Ovary (tissue), 9 donors: ENCODE measurements around the gene BEST2. TPM values are rescaled to one million over a fixed set of nuclear protein-coding genes. Genes with fewer than 3 reads are reported as not detected.
A peak's percentile ranks its signal among the peaks of the same experiment; 100 is the strongest.

Experiments
- DNase-seq, 5 donors: peaks; one replicate each; pipeline ENCODE4 v3.0.0-alpha.2; 2019 to 2020
- H3K27ac ChIP-seq, 2 donors: fragments of 200-600 bp; one replicate each; pipeline versions ENCODE4 v1.5.1 to v1.8.0; 2019 to 2022
- H3K27me3 ChIP-seq: fragments of 200-600 bp; one replicate; pipeline ENCODE4 v1.8.0; 2022
- H3K36me3 ChIP-seq: fragments of 200-600 bp; sonication (generic); one replicate; pipeline ENCODE4 v1.5.1; 2019
- H3K4me1 ChIP-seq: one replicate; pipeline ENCODE4 v1.8.1; 2013; ENCODE audit warnings: mild to moderate bottlenecking, moderate library complexity; ENCODE audit not compliant: insufficient read depth
- H3K4me3 ChIP-seq: fragments of 200-600 bp; sonication (generic); one replicate; pipeline ENCODE4 v1.5.1; 2017
- H3K9me3 ChIP-seq, 2 donors: fragments of 200-600 bp in 1 of 2; sonication (generic) in 1 of 2; one replicate each; pipeline versions ENCODE4 v1.5.1 to v1.8.1; 2013 to 2019; ENCODE audit warnings: mild to moderate bottlenecking in 1 of 2, moderate library complexity in 1 of 2
- CTCF ChIP-seq, 3 donors: fragments of 450-650 bp in 2 of 3; fragments of 200-600 bp in 1 of 3; IDR thresholded peaks; one replicate each; pipeline versions ENCODE4 v1.5.1 to v1.8.0; 2016 to 2022; ENCODE audit warnings: antibody characterized with exemption in 3 of 3, mild to moderate bottlenecking in 1 of 3
- EP300 ChIP-seq: sonication (generic); formaldehyde crosslinking; IDR thresholded peaks from one replicate; pipeline ENCODE4 v1.6.1; 2017; ENCODE audit warnings: antibody characterized with exemption
- POLR2A ChIP-seq: fragments of 450-650 bp; IDR thresholded peaks from one replicate; pipeline ENCODE4 v1.6.1; 2017; ENCODE audit warnings: antibody characterized with exemption, mild to moderate bottlenecking, moderate library complexity
- WGBS, 3 donors: extraction: QIAGEN DNeasy Blood & Tissue Kit in 1 of 3; methylation state at CpG; one replicate each; pipeline versions ENCODE4 v1.1.5 to v1.1.7; 2013 to 2017; 5-methylcytosine and 5-hydroxymethylcytosine counted together
- intact Hi-C, 4 donors: fragments of 100-400 bp; cut with DNase I; formaldehyde crosslinking; loops; one replicate each; pipeline versions ENCODE4 v1.11.0 to v1.15.1; 2022 to 2023
- polyA plus RNA-seq, 2 donors: library from polyadenylated mRNA; stranded (reverse); fragments of 200-250 nt in 1 of 2; fragments of 350-450 nt in 1 of 2; fragmentation: Illumina TruSeq in 1 of 2; extraction: RNeasy Lipid Tissue Mini Kit (QIAGEN cat#74804) in 1 of 2; gene quantifications; one replicate each; pipeline ENCODE4 v1.2.3, GENCODE V29; 2013 to 2014
- total RNA-seq, 7 donors: library from RNA; depleted of rRNA in 2 of 7; stranded (reverse); fragments of >200 nt in 2 of 7; fragmentation: NEBNext Ultra II Directional in 3 of 7; extraction: Animal tissue kit (Norgen Biotek cat#: 25700) in 3 of 7; gene quantifications; one replicate each; pipeline versions ENCODE4 v1.1.0 to v1.2.4, GENCODE V29; 2016 to 2023
- donor health status: DM: no; HTN: no; CAD: no; lungs with moderate emphysema.
- donor health status: DM: no; HTN: no; CAD: no.
- donor health status: Bipolar disorder and iron deficiency.
- donor health status: DM: yes; HTN: yes; CAD: no.
- donor health status: DM: no; HTN: no; CAD: no.
- donor health status: DM: yes; HTN: yes; CAD: no.

The BEST2 gene
- total and polyA plus RNA-seq, 9 donors = not detected

- TF ChIP-seq CTCF (IDR thresholded peaks at IDR 0.05) (no peak), POLR2A (no peak), EP300 (no peak)
- Histone ChIP-seq H3K36me3 (no peaks in the 10 kb centered on the region), H3K4me3 (no peak overlapping the region), H3K27ac (no peak overlapping the region), H3K4me1 (peaks cover 3% of the 10 kb centered on the region), H3K9me3 (no peaks in the 10 kb centered on the region), H3K27me3 (no peaks in the 10 kb centered on the region)
- no peak for DNase-seq
- 65 to 75% (median 69%) methylated on average over 50 of the region's 50 CpGs for WGBS, 3 donors
- intact Hi-C loops = no loop called here
Measured at GRCh38 chr19:12754465-12755196, 3.0 kb downstream of the BEST2 start.

- Histone ChIP-seq H3K9me3 (no peaks in the 10 kb centered on the region), H3K27me3 (no peaks in the 10 kb centered on the region), H3K4me1 (peaks cover 3% of the 10 kb centered on the region), H3K4me3 (no peak overlapping the region), H3K27ac (no peak overlapping the region), H3K36me3 (no peaks in the 10 kb centered on the region)
- intact Hi-C loops = no loop called here
- TF ChIP-seq CTCF (IDR thresholded peaks at IDR 0.05) = no peak
- TF ChIP-seq EP300 = no peak
- TF ChIP-seq POLR2A = no peak
- WGBS, 3 donors = 83 to 85% (median 84%) methylated on average over 19 of the region's 19 CpGs
- DNase-seq = no peak
Measured at GRCh38 chr19:12756150-12756883, 4.7 kb downstream of the BEST2 start.

GRCh38 chr19:12757544-12758274, 6.1 kb downstream of the BEST2 start:
- Histone ChIP-seq H3K27me3 (no peaks in the 10 kb centered on the region), H3K9me3 (no peaks in the 10 kb centered on the region), H3K4me1 (peaks cover 3% of the 10 kb centered on the region), H3K36me3 (no peaks in the 10 kb centered on the region), H3K27ac (peak overlapping the region in 1 of 2 donors; percentile 57), H3K4me3 (no peak overlapping the region)
- peak; percentile 51 to 84 (median 66) for DNase-seq
- TF ChIP-seq EP300 = no peak
- no peak for TF ChIP-seq POLR2A
- peak; percentile 36 to 78 (median 73) for TF ChIP-seq CTCF (IDR thresholded peaks at IDR 0.05)
- WGBS, 3 donors = 2 to 7% (median 3%) methylated on average over 40 to 60 of the region's 60 CpGs
- intact Hi-C loops = no loop called here

GRCh38 chr19:12759686-12760085, 8.1 kb downstream of the BEST2 start:
- intact Hi-C loops = loop anchor here in 1 of 4 donors (5.0 kb wide), 2 partner anchors 38 to 88 kb away; no protein-coding TSS in a partner anchor
- no peaks in the 10 kb centered on the region for H3K9me3 ChIP-seq
- WGBS, 3 donors = 85 to 94% (median 89%) methylated on average over 6 of the region's 6 CpGs
- TF ChIP-seq EP300 = no peak
- no peak for TF ChIP-seq CTCF (IDR thresholded peaks at IDR 0.05)
- no peak for TF ChIP-seq POLR2A
- no peaks in the 10 kb centered on the region for H3K27me3 ChIP-seq
- peaks cover 3% of the 10 kb centered on the region for H3K4me1 ChIP-seq
- H3K36me3 ChIP-seq = no peaks in the 10 kb centered on the region
- H3K4me3 ChIP-seq = no peak overlapping the region
- DNase-seq = no peak
- H3K27ac ChIP-seq = no peak overlapping the region
